HepG2 (cell line): ENCODE data around the gene MSI2. TPM values are rescaled to one million over a fixed set of nuclear protein-coding genes. Genes with fewer than 3 reads are reported as not detected.

ENCODE experiments used
- ATAC-seq: fragments of 200-7000 bp; cut with Tn5 transposase; 3 replicates; pipeline ENCODE4 v1.9.1; 2020; ENCODE audit warnings: mild to moderate bottlenecking, moderate library complexity
- BruUV-seq: library from RNA; stranded (reverse); fragments of 400-500 nt; replicated peaks from 2 replicates; lab custom pipeline; 2021; lab: Mats Ljungman, UMichigan
- CTCF ChIA-PET: fragments of 300-600 bp; formaldehyde crosslinking; extraction: SDS; loops from one replicate; lab custom pipeline; 2021; ENCODE audit warnings: low total read pairs, inconsistent platforms, low intra/inter-chr PET ratio; lab: Yijun Ruan, JAX
- POLR2A ChIA-PET: fragments of 350-600 bp; sonication (Branson Sonifier 250); formaldehyde crosslinking; loops from one replicate; lab custom pipeline; 2020; ENCODE audit warnings: antibody characterized with exemption, inconsistent platforms; lab: Yijun Ruan, JAX
- DNase-seq: peaks from one replicate; pipeline ENCODE4 v3.0.0-alpha.2; 2015; ENCODE audit warnings: low spot score
- FAIRE-seq: peaks from 3 replicates; lab custom pipeline; 2011; peaks lifted over from hg19 to GRCh38; lab: Jason Lieb, UNC
- H2AFZ ChIP-seq: one replicate; pipeline ENCODE4 v1.6.1; 2011; ENCODE audit warnings: low read length, inconsistent platforms
- H3K27ac ChIP-seq: fragments of 300-600 bp; 3 replicates; pipeline ENCODE4 v1.8.0; 2011; ENCODE audit warnings: mixed run types, mild to moderate bottlenecking, mixed read lengths, low read length, inconsistent platforms; ENCODE audit not compliant: insufficient read depth; ENCODE audit errors: extremely low read length
- H3K27me3 ChIP-seq, 2 experiments: fragments of 200-600 bp in 1 of 2; 2 replicates in 1 of 2; 3 replicates in 1 of 2; pipeline versions ENCODE4 v1.6.0 to v1.8.0; 2011; ENCODE audit warnings: low read length in 2 of 2, mild to moderate bottlenecking in 2 of 2, moderate library complexity in 2 of 2, inconsistent platforms in 1 of 2; ENCODE audit not compliant: insufficient read depth in 2 of 2, control insufficient read depth in 1 of 2
- H3K36me3 ChIP-seq, 2 experiments: fragments of 200-600 bp in 1 of 2; replicated peaks in 1 of 2; 2 replicates in 1 of 2; 3 replicates in 1 of 2; pipeline versions ENCODE4 v1.5.1 to v1.8.0; 2011; ENCODE audit warnings: low read length in 2 of 2, inconsistent platforms in 1 of 2; ENCODE audit not compliant: insufficient read depth in 2 of 2, control insufficient read depth in 1 of 2
- H3K4me1 ChIP-seq: 2 replicates; pipeline ENCODE4 v1.5.1; 2012; ENCODE audit warnings: low read length, inconsistent platforms; ENCODE audit not compliant: insufficient read depth
- H3K4me2 ChIP-seq: 2 replicates; pipeline ENCODE4 v1.6.0; 2011; ENCODE audit warnings: low read depth, low read length, inconsistent platforms
- H3K4me3 ChIP-seq, 3 experiments: fragments of 200-600 bp in 1 of 3; sonication (generic), shearing (Covaris generic) in 1 of 3; replicated peaks in 1 of 3; 2 replicates each; pipeline ENCODE4 v1.5.1; 2011 to 2016; ENCODE audit warnings: low read length in 3 of 3, inconsistent platforms in 2 of 3, low read depth in 2 of 3, mild to moderate bottlenecking in 2 of 3, control low read depth in 1 of 3, mixed read lengths in 1 of 3; ENCODE audit not compliant: insufficient read depth in 1 of 3
- H3K79me2 ChIP-seq: one replicate; pipeline ENCODE4 v1.6.1; 2011; ENCODE audit warnings: low read length, inconsistent platforms; ENCODE audit not compliant: insufficient read depth
- H3K9ac ChIP-seq: 2 replicates; pipeline ENCODE4 v1.6.0; 2011; ENCODE audit warnings: mild to moderate bottlenecking, low read depth, low read length, inconsistent platforms; ENCODE audit not compliant: insufficient read depth
- H3K9me3 ChIP-seq: 2 replicates; pipeline ENCODE4 v1.5.1; 2012; ENCODE audit warnings: mild to moderate bottlenecking, low read length
- H4K20me1 ChIP-seq: 2 replicates; pipeline ENCODE4 v1.6.0; 2011; ENCODE audit warnings: inconsistent platforms, mild to moderate bottlenecking, low read length, moderate library complexity; ENCODE audit not compliant: insufficient read depth
- AGO1 ChIP-seq: fragments of 200-400 bp; formaldehyde crosslinking; IDR thresholded peaks from 2 replicates; pipeline ENCODE4 v1.6.1; 2017; ENCODE audit warnings: mild to moderate bottlenecking, low read depth, low read length, moderate library complexity; ENCODE audit not compliant: poor library complexity, severe bottlenecking
- ATF7 ChIP-seq, 2 experiments: fragments of 450-650 bp in 1 of 2; sonication (generic) in 1 of 2; formaldehyde crosslinking in 1 of 2; IDR thresholded peaks; 2 replicates each; pipeline versions ENCODE4 v1.4.0 to v1.6.1; 2016 to 2020; ENCODE audit warnings: antibody characterized with exemption in 1 of 2, mild to moderate bottlenecking in 1 of 2, missing genetic modification reagents in 1 of 2
- SPEN ChIP-seq: sonication (generic); formaldehyde crosslinking; IDR thresholded peaks from 2 replicates; pipeline ENCODE4 v1.5.1; 2020; ENCODE audit warnings: low read depth, mild to moderate bottlenecking, missing genetic modification reagents
- TP53 ChIP-seq: sonication (generic); formaldehyde crosslinking; conservative IDR thresholded peaks from 2 replicates; pipeline ENCODE4 v1.4.0; 2020; ENCODE audit warnings: missing genetic modification reagents
- U2AF1 ChIP-seq: fragments of 200-400 bp; formaldehyde crosslinking; optimal IDR thresholded peaks from 2 replicates; pipeline ENCODE3; 2017; ENCODE audit warnings: mild to moderate bottlenecking, low read depth, low read length
- ZNF451 ChIP-seq: sonication (generic); formaldehyde crosslinking; IDR thresholded peaks from 2 replicates; pipeline ENCODE4 v1.5.0; 2020; ENCODE audit warnings: mild to moderate bottlenecking, missing genetic modification reagents
- ZNF572 ChIP-seq: sonication (generic); formaldehyde crosslinking; IDR thresholded peaks from 2 replicates; pipeline ENCODE4 v1.5.1; 2020; ENCODE audit warnings: mild to moderate bottlenecking, missing genetic modification reagents
- ZNF589 ChIP-seq: sonication (generic); formaldehyde crosslinking; conservative IDR thresholded peaks from 2 replicates; pipeline ENCODE4 v1.8.0; 2022; ENCODE audit warnings: mild to moderate bottlenecking, moderate library complexity, missing genetic modification reagents
- ZNF709 ChIP-seq: sonication (generic); formaldehyde crosslinking; IDR thresholded peaks from 2 replicates; pipeline ENCODE4 v1.5.0; 2020; ENCODE audit warnings: mild to moderate bottlenecking, missing genetic modification reagents
- ZNF737 ChIP-seq: sonication (generic); formaldehyde crosslinking; IDR thresholded peaks from 2 replicates; pipeline ENCODE4 v1.5.0; 2020; ENCODE audit warnings: missing genetic modification reagents, mild to moderate bottlenecking, borderline replicate concordance
- ZZZ3 ChIP-seq: sonication (generic); formaldehyde crosslinking; IDR thresholded peaks from 2 replicates; pipeline ENCODE4 v1.4.0; 2020; ENCODE audit warnings: missing genetic modification reagents, mild to moderate bottlenecking, borderline replicate concordance
- in situ Hi-C: cut with HindIII; loops from 2 replicates; pipeline ENCODE4 v1.10.0; 2017; ENCODE audit warnings: low pct_unique_long_range_greater_than_20kb; ENCODE audit not compliant: extremely low pct_ligation_motif_present
- intact Hi-C: fragments of 100-400 bp; cut with micrococcal nuclease; formaldehyde crosslinking; loops from one replicate; pipeline ENCODE4 v1.10.0; 2022; ENCODE audit not compliant: unreplicated experiment
- polyA plus RNA-seq, 8 experiments: library from polyadenylated mRNA; depleted of rRNA in 3 of 8; stranded (reverse) in 7 of 8; unstranded in 1 of 8; fragments of >200 nt; fragmentation: Illumina TruSeq in 4 of 8; extraction: Trizol in 4 of 8; gene quantifications; 2 replicates each; pipeline versions ENCODE4 v1.2.1 to v1.2.3, GENCODE V29; 2011 to 2016; ENCODE audit warnings: low read depth in 4 of 8, missing spikeins in 1 of 8, mixed read lengths in 1 of 8; ENCODE audit not compliant: insufficient read depth in 1 of 8
- total RNA-seq, 5 experiments: library from RNA; depleted of rRNA; stranded (reverse); fragments of >200 nt; fragmentation: Illumina TruSeq; extraction: Trizol; gene quantifications; 2 replicates each; pipeline ENCODE4 v1.2.3, GENCODE V29; 2016; ENCODE audit warnings: low read depth in 1 of 5
- TF ChIP-seq, protein P1 (sequence below): fragments of 450-650 bp; IDR thresholded peaks from 2 replicates; pipeline ENCODE4 v1.6.1; 2016
- TF ChIP-seq, protein P2 (sequence below): sonication (generic); formaldehyde crosslinking; IDR thresholded peaks from 2 replicates; pipeline ENCODE4 v1.5.0; 2020; ENCODE audit warnings: mild to moderate bottlenecking, missing genetic modification reagents, moderate library complexity
- TF ChIP-seq, protein P3 (sequence below): IDR thresholded peaks from 2 replicates; pipeline ENCODE4 v1.6.1; 2016; ENCODE audit warnings: missing biosample characterization, missing genetic modification reagents, low read depth
- TF ChIP-seq, protein P4 (sequence below): sonication (generic); formaldehyde crosslinking; IDR thresholded peaks from 2 replicates; pipeline ENCODE4 v1.4.0; 2020; ENCODE audit warnings: mild to moderate bottlenecking, missing genetic modification reagents, borderline replicate concordance

Gene MSI2
- total and polyA plus RNA-seq, 2 of the 13 experiments (the other 11 are each of a cell fraction or from before 2014, with no cell fraction given), result 77.5 to 78.4 TPM

DNA sequence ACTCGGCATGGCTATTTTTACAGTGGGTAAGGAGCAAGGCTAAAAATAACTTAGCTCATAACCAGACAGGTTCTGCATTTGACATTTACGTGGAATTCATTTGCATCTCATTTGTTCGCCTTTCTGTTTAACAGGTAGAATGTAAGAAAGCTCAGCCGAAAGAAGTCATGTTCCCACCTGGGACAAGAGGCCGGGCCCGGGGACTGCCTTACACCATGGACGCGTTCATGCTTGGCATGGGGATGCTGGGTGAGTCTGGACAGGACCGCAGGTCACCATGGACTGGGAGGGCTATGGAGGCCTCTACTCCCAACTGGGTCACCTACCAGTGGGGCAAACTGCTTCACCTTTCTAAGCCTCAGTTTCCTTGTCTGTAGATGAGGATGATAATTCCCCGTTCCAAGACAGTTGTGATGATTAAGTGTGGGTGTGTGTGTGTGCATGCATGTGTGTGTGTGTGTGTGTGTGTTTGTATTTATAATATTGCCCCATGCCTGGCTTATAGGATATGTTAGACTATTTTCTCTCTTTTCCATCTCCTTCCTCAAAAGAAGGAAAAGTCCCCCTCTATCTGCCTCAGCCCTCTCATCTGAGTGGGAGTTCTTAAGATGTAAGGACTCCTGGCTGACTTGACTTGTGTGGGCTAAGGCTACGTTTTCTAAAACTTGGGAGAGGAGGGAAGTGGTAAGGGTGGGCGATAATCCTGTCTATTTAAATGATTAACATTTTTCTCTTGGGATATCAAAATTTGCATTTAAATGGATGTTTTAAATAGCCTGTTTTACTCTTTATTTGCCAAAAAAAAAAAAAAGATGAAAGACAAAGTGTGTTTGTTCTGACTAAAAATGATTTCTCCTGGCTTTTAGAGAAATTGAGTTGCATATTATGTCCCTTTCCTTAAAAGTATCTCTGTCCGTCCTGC lies 359.8 kb downstream of the MSI2 start (continued):
- no peak for TF ChIP-seq SPEN (CRISPR knock-in tag)
- no peak for TF ChIP-seq ATF7 (IDR thresholded peaks at IDR 0.05)
- TF ChIP-seq ATF7 (CRISPR knock-in tag; IDR thresholded peaks at IDR 0.05), result no peak
- no peak for TF ChIP-seq ZNF572 (CRISPR knock-in tag)
- no peak for TF ChIP-seq ZNF589 (CRISPR knock-in tag)
- TF ChIP-seq, protein P1, sequence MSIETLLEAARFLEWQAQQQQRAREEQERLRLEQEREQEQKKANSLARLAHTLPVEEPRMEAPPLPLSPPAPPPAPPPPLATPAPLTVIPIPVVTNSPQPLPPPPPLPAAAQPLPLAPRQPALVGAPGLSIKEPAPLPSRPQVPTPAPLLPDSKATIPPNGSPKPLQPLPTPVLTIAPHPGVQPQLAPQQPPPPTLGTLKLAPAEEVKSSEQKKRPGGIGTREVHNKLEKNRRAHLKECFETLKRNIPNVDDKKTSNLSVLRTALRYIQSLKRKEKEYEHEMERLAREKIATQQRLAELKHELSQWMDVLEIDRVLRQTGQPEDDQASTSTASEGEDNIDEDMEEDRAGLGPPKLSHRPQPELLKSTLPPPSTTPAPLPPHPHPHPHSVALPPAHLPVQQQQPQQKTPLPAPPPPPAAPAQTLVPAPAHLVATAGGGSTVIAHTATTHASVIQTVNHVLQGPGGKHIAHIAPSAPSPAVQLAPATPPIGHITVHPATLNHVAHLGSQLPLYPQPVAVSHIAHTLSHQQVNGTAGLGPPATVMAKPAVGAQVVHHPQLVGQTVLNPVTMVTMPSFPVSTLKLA, result no peak

DNA sequence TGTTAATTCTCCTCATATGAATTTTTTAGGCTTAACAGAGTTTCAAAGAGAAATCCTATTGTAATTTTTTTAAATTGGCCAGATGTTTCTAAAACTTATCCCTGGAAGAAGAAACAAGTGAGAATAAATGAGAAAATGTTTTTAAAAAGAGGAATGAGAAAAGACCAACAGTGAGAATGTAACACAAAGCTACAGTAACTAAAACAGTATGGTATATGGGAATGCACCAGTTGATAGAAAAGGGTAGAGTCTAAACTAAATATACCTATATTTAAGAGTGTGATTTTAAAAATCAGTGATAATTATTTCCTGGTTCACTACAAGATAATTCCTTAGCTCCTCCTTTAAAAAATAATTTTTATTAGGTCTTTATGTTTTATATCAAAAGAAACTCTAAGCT lies 360.9 kb downstream of the MSI2 start:
- no peak overlapping the region for H3K4me2 ChIP-seq
- no peak for ATAC-seq
- FAIRE-seq, result no peak
- no peak overlapping the region for H3K4me3 ChIP-seq
- no peaks in the 10 kb centered on the region for H3K9me3 ChIP-seq
- ChIA-PET CTCF (no interaction called here), POLR2A (no interaction called here)
- in situ Hi-C loops (no loop called here), intact Hi-C loops (no loop called here)
- H4K20me1 ChIP-seq, result no peaks in the 10 kb centered on the region; the same call in 1 of the 2 replicates
- no peaks in the 10 kb centered on the region for H3K4me1 ChIP-seq
- H3K9ac ChIP-seq, result no peak overlapping the region
- DNase-seq, result no peak
- no peaks in the 10 kb centered on the region for H3K79me2 ChIP-seq
- H2AFZ ChIP-seq, result no peak overlapping the region
- BruUV-seq, result no TSS peak
- H3K36me3 ChIP-seq, result peaks cover 34 to 55% of the 10 kb centered on the region in 2 experiments
- H3K27me3 ChIP-seq, result no peaks in the 10 kb centered on the region
- no peak overlapping the region for H3K27ac ChIP-seq
- TF ChIP-seq, protein P2, sequence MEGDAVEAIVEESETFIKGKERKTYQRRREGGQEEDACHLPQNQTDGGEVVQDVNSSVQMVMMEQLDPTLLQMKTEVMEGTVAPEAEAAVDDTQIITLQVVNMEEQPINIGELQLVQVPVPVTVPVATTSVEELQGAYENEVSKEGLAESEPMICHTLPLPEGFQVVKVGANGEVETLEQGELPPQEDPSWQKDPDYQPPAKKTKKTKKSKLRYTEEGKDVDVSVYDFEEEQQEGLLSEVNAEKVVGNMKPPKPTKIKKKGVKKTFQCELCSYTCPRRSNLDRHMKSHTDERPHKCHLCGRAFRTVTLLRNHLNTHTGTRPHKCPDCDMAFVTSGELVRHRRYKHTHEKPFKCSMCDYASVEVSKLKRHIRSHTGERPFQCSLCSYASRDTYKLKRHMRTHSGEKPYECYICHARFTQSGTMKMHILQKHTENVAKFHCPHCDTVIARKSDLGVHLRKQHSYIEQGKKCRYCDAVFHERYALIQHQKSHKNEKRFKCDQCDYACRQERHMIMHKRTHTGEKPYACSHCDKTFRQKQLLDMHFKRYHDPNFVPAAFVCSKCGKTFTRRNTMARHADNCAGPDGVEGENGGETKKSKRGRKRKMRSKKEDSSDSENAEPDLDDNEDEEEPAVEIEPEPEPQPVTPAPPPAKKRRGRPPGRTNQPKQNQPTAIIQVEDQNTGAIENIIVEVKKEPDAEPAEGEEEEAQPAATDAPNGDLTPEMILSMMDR (CRISPR knock-in tag), result no peak
- TF ChIP-seq U2AF1 (no peak), ZNF451 (CRISPR knock-in tag) (no peak), AGO1 (no peak), ZNF737 (CRISPR knock-in tag) (no peak), TP53 (CRISPR knock-in tag) (no peak), ZNF709 (no peak), ZZZ3 (CRISPR knock-in tag) (no peak)
- TF ChIP-seq, protein P3, sequence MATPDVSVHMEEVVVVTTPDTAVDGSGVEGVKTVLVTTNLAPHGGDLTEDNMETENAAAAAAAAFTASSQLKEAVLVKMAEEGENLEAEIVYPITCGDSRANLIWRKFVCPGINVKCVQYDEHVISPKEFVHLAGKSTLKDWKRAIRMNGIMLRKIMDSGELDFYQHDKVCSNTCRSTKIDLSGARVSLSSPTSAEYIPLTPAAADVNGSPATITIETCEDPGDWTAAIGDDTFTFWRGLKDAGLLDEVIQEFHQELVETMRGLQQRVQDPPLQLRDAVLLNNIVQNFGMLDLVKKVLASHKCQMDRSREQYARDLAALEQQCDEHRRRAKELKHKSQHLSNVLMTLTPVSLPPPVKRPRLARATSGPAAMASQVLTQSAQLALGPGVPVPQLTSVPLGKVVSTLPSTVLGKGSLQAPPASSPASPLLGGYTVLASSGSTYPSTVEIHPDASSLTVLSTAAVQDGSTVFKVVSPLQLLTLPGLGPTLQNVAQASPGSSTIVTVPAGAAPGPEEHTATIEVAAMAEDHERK (CRISPR knock-in tag), result no peak
- TF ChIP-seq, protein P4, sequence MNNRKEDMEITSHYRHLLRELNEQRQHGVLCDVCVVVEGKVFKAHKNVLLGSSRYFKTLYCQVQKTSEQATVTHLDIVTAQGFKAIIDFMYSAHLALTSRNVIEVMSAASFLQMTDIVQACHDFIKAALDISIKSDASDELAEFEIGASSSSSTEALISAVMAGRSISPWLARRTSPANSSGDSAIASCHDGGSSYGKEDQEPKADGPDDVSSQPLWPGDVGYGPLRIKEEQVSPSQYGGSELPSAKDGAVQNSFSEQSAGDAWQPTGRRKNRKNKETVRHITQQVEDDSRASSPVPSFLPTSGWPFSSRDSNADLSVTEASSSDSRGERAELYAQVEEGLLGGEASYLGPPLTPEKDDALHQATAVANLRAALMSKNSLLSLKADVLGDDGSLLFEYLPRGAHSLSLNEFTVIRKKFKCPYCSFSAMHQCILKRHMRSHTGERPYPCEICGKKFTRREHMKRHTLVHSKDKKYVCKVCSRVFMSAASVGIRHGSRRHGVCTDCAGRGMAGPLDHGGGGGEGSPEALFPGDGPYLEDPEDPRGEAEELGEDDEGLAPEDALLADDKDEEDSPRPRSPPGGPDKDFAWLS (CRISPR knock-in tag), result no peak
